ENCODE measurements around the gene TLCD3A.

- TF ChIP-seq CTCF (IDR thresholded peaks at IDR 0.05; ENCODE audit: poor library complexity) (no peak), EZH2phosphoT487 (IDR thresholded peaks at IDR 0.05; ENCODE audit: low read depth, severe bottlenecking, unreplicated experiment) (no peak)
Measured at GRCh38 chr17:746783-747629, 14.6 kb downstream of the TLCD3A start.

All from hepatocyte (in vitro differentiated cells).